OCI-LY3 (cell line): Measurements from ENCODE around the gene CCDC85B.

Source experiments
- H2AFZ ChIP-seq: fragments of 200-600, 300-600 bp; shearing (Covaris generic); 2 replicates; pipeline ENCODE4 v1.6.0; 2014; ENCODE audit warnings: antibody characterized with exemption, low read depth, low read length
- H3K27ac ChIP-seq: fragments of 200-600, 300-600 bp; sonication (generic); 2 replicates; pipeline ENCODE4 v1.5.1; 2014; ENCODE audit warnings: mild to moderate bottlenecking, low read length, moderate library complexity, mixed read lengths
- H3K27me3 ChIP-seq: fragments of 200-600, 300-600 bp; sonication (generic); 2 replicates; pipeline ENCODE4 v1.6.1; 2014; ENCODE audit warnings: low read depth, low read length, mixed read lengths
- H3K36me3 ChIP-seq: fragments of 200-600, 300-600 bp; sonication (generic); replicated peaks from 2 replicates; pipeline ENCODE3; 2014; ENCODE audit warnings: low read depth, low read length, mixed read lengths
- H3K4me1 ChIP-seq: fragments of 300-600, 200-600 bp; sonication (generic); 2 replicates; pipeline ENCODE4 v1.6.1; 2014; ENCODE audit warnings: low read length, mixed read lengths
- H3K4me2 ChIP-seq: fragments of 200-600, 300-600 bp; sonication (generic); 2 replicates; pipeline ENCODE4 v1.6.1; 2014; ENCODE audit warnings: low read length, mixed read lengths
- H3K4me3 ChIP-seq: fragments of 300-600, 200-600 bp; sonication (generic); 2 replicates; pipeline ENCODE4 v1.5.1; 2014; ENCODE audit warnings: antibody characterized with exemption, mild to moderate bottlenecking, low read length, moderate library complexity
- H3K79me2 ChIP-seq: fragments of 300-600, 200-600 bp; shearing (Covaris generic); 2 replicates; pipeline ENCODE4 v1.6.1; 2014; ENCODE audit warnings: mild to moderate bottlenecking, low read length, mixed read lengths
- H3K9ac ChIP-seq: fragments of 300-600, 200-600 bp; shearing (Covaris generic); 2 replicates; pipeline ENCODE4 v1.6.0; 2014; ENCODE audit warnings: mild to moderate bottlenecking, low read length, moderate library complexity
- H3K9me3 ChIP-seq: fragments of 200-600, 300-600 bp; shearing (Covaris generic); 2 replicates; pipeline ENCODE4 v1.6.1; 2014; ENCODE audit warnings: low read length, mixed read lengths; ENCODE audit not compliant: insufficient read depth
- H4K20me1 ChIP-seq: fragments of 200-600, 300-600 bp; sonication (generic); 2 replicates; pipeline ENCODE4 v1.6.1; 2016; ENCODE audit warnings: low read length, mixed read lengths; ENCODE audit not compliant: insufficient read depth
- CTCF ChIP-seq: fragments of 200-600, 300-600 bp; sonication (generic); IDR thresholded peaks from 2 replicates; pipeline ENCODE4 v1.5.1; 2014; ENCODE audit warnings: antibody characterized with exemption, low read length, low read depth
- EZH2phosphoT487 ChIP-seq: fragments of 200-600 bp; shearing (Covaris generic); IDR thresholded peaks from 2 replicates; pipeline ENCODE4 v1.6.1; 2018; ENCODE audit warnings: antibody characterized with exemption, mixed run types, low read depth

Gene CCDC85B

GRCh38 chr11:65868076-65868667 lies 22.3 kb upstream of the CCDC85B start:
- no peaks in the 10 kb centered on the region for H3K79me2 ChIP-seq
- H3K4me3 ChIP-seq: no peak overlapping the region
- no peaks in the 10 kb centered on the region; the same call in 1 of the 2 replicates for H4K20me1 ChIP-seq
- H3K36me3 ChIP-seq: peaks cover 48% of the 10 kb centered on the region
- no peak overlapping the region for H3K27ac ChIP-seq
- H3K4me2 ChIP-seq: no peak overlapping the region
- H3K27me3 ChIP-seq: no peaks in the 10 kb centered on the region
- H3K4me1 ChIP-seq: peaks cover 3% of the 10 kb centered on the region
- H2AFZ ChIP-seq: no peak overlapping the region
- H3K9ac ChIP-seq: no peak overlapping the region
- TF ChIP-seq CTCF (no peak), EZH2phosphoT487 (no peak)
- no peaks in the 10 kb centered on the region for H3K9me3 ChIP-seq

- Histone ChIP-seq H3K4me3 (no peak overlapping the region), H3K36me3 (peaks cover 40% of the 10 kb centered on the region), H3K9ac (no peak overlapping the region), H3K4me2 (no peak overlapping the region), H2AFZ (no peak overlapping the region), H4K20me1 (no peaks in the 10 kb centered on the region; the same call in 1 of the 2 replicates), H3K27ac (no peak overlapping the region), H3K4me1 (peaks cover 3% of the 10 kb centered on the region), H3K9me3 (no peaks in the 10 kb centered on the region), H3K79me2 (no peaks in the 10 kb centered on the region), H3K27me3 (no peaks in the 10 kb centered on the region)
- TF ChIP-seq EZH2phosphoT487: no peak
- TF ChIP-seq CTCF: no peak
Observed at GRCh38 chr11:65868907-65869306, 21.6 kb upstream of the CCDC85B start.

GRCh38 chr11:65869643-65870306 lies 20.7 kb upstream of the CCDC85B start:
- H3K27ac ChIP-seq: no peak overlapping the region
- H3K4me2 ChIP-seq: no peak overlapping the region
- no peaks in the 10 kb centered on the region for H3K27me3 ChIP-seq
- H3K79me2 ChIP-seq: no peaks in the 10 kb centered on the region
- H3K36me3 ChIP-seq: peaks cover 32% of the 10 kb centered on the region
- H3K4me1 ChIP-seq: peaks cover 6% of the 10 kb centered on the region
- H3K9ac ChIP-seq: no peak overlapping the region
- H4K20me1 ChIP-seq: no peaks in the 10 kb centered on the region; the same call in 1 of the 2 replicates
- no peaks in the 10 kb centered on the region for H3K9me3 ChIP-seq
- H3K4me3 ChIP-seq: no peak overlapping the region
- H2AFZ ChIP-seq: no peak overlapping the region
- TF ChIP-seq EZH2phosphoT487 (no peak), CTCF (no peak)

- no peaks in the 10 kb centered on the region; the same call in 1 of the 2 replicates for H4K20me1 ChIP-seq
- TF ChIP-seq EZH2phosphoT487: no peak
- TF ChIP-seq CTCF: no peak
- no peaks in the 10 kb centered on the region for H3K27me3 ChIP-seq
- no peak overlapping the region for H3K9ac ChIP-seq
- H3K27ac ChIP-seq: no peak overlapping the region
- peaks cover 6% of the 10 kb centered on the region for H3K4me1 ChIP-seq
- peaks cover 27% of the 10 kb centered on the region for H3K36me3 ChIP-seq
- H3K4me3 ChIP-seq: no peak overlapping the region
- H3K9me3 ChIP-seq: no peaks in the 10 kb centered on the region
- H3K79me2 ChIP-seq: no peaks in the 10 kb centered on the region
- no peak overlapping the region for H2AFZ ChIP-seq
- no peak overlapping the region for H3K4me2 ChIP-seq
Observed at GRCh38 chr11:65870307-65870658, 20.2 kb upstream of the CCDC85B start.
